ENCODE data around the gene USP36.
"Not testable (repeated sequence)": the region's sequence is repeated elsewhere in the genome, so short reads cannot be mapped to it uniquely, and the experiment has no call there.

Gene USP36

GRCh38 chr17:78767806-78768205, 72.8 kb downstream of the USP36 start:
- DNase-seq (ENCODE audit: low read depth in 2 of 2): no peak

DNA sequence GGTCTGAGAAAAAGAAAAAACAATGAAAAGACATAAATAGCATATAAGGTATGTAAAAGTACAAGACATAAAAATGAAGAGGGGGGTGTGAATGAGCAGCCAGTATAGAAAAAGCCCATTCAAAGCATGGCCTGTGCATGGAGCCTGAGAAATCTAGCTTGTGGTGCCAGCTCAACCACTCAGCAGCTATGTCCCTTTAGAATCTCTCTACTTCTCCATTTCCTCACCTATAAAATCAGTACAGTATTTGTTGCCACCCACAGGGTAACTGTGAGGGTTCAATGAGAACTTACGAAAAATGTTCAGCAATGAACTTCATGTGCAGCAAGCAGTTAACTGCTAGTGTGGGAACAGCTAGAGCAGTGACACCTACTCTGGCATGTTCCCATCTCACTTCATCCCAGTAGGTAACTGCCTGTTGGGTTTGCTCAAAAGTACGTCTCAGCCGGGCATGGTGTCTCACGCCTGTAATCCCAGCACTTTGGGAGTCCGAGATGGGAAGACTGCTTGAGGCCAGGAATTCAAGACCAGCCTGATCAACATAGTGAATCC, 73.8 kb downstream of the USP36 start:
- no peak for DNase-seq (ENCODE audit: low read depth in 2 of 2)

GRCh38 chr17:78766225-78766624, 74.4 kb downstream of the USP36 start:
- DNase-seq (ENCODE audit: low read depth in 2 of 2): no peak

DNA sequence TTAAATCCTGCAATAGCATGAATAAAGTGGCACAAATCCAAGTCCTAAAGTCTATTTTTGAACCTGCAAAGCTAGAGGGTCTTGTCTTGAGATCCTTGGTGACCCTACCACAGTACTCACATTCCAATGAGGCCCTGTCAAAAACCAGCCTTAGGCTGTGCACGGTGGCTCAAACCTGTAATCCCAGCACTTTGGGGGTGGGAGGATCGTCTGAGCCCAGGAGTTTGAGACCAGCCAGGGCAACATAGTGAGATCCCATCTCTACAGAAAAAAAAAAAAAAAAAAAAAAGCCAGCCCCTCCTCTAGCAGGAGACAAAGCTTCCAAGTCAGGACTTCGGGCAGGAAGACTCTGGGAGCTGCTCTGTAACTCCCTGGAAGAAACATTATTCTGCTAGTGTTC, 74.8 kb downstream of the USP36 start:
- DNase-seq (ENCODE audit: low read depth in 2 of 2): no peak

DNA sequence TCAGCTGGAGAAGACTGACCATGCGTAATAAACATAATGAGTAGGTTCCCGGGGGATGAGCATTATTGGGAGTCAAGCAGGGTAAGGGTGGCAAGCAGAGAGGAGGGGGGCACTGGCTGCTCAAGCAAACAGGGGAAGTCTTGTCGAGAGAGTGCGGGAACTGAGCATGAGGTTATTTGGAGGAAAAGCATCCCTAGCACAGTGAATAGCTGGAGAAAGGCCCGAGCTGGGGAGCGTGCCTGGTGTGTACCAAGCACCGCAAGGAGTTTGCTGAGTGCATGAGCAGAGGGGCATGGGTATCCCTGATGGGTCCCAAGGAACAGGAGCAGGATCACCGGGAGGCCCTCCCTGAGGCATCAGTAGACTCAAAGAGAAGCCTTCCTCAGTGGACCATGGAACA, 75.7 kb downstream of the USP36 start:
- no peak for DNase-seq (ENCODE audit: low read depth in 2 of 2)

- no peak for DNase-seq (ENCODE audit: low read depth in 2 of 2)
Measured at GRCh38 chr17:78763561-78763960, 77.1 kb downstream of the USP36 start.

GRCh38 chr17:78761789-78762406, 78.7 kb downstream of the USP36 start:
- DNase-seq (ENCODE audit: low read depth in 2 of 2): no peak

DNA sequence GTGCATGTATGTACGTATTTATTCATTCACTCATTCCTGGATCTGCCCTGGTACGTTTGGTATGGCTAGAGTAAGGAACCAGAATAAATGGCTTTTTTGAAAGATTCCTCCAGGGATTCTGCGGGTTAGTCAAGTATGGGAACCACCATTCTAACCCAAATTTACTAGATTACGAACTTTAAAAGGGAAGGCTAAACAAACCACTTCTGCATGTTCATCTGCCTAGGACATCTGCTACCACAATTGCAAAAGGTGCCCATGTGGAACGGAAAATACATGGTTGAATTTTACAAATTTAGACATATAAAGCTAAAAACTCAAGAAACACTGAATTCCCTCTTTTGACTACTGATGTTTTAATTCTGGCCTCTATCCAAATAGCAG, 80.7 kb downstream of the USP36 start:
- no peak for DNase-seq (ENCODE audit: low read depth in 2 of 2)

DNA sequence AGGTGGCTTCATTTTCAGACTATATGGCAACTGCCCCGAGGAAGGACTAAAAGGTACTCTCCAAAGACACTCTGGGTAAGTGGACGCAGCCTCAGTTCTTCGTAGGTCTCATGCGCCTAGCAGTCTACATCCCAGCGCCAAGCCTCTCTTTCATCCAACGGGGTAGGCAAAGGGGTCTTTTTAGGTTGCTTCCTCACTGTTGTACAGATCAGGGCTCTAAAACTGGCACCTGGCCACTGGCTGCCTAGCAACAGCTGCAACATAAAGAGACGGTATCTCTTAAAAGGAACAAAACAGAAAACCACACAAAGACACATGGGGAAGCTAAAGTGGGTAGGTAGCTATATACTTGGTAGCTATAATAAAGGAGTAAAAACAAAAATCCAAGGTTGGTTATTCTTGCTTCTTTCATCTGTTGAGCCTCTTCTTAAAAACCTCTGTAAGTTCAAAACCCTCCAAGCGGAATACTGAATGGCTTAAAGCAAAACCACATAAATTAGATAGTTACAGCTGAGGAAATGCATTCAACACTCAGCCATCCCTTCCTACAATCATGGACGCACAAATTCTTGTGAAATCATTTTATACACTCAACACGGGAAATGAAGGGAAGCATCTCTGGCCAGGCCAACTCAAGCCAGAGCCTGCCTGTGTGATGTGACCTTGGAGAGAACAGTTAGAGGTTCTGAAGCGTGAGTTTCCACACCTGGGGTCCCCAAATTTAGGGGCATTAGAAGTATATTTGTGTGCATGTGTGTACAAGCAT, 81.2 kb downstream of the USP36 start:
- DNase-seq (ENCODE audit: low read depth in 2 of 2): no peak

- no peak for DNase-seq (ENCODE audit: low read depth in 2 of 2)
Measured at GRCh38 chr17:78753316-78754250, 87.0 kb downstream of the USP36 start.

DNA sequence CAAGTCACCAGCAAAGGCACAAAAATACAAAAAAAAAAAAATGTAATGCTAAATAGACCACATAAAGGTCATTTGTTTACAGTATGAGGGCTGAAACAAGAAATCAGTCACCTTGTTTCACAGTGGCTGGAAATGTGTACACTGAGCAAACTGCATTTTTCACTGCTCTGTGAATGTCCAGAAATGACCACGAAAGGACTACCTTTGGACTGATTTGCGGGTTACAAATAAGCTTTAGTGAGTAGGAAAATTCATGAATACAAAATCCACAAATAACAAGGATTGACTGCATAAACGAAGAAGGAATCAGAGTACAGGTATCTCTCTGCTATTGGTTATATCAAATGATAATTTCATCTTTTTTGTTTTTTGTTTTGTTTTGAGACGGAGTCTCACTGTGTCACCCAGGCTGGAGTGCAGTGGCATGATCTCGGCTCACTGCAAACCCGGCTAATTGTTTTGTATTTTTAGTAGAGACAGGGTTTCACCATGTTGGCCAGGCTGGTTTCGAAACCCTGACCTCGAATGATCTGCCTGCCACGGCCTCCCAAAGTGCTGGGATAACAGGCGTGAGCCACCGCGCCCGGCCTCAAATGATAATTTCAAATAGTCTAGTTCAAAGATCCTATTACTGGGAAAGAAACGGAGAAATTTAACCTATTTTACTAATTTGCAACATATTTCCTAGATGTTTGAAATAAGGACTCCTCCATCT, 89.0 kb downstream of the USP36 start:
- DNase-seq (ENCODE audit: low read depth in 2 of 2): no peak

DNA sequence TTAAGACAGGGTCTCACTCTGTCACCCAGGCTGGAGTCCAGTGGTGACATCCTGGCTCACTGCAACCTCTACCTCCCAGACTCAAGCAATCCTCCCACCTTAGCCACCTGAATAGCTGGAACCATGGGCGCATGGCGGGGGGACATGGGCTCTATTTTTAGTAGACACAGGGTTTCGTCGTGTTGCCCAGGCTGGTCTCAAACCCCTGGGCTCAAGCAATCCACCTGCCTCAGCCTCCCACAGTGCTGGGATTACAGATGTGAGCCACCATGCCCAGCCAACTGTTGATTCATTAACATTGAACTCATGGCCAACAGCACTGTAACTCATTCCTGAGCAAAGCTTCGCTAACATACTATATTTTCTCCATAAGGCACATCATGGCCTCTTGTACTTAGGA, 89.6 kb downstream of the USP36 start:
- DNase-seq (ENCODE audit: low read depth in 2 of 2): not testable (repeated sequence)

- peak in 1 of 2 experiments; percentile 53 for DNase-seq (ENCODE audit: low read depth in 2 of 2)
Measured at GRCh38 chr17:78748730-78749317, 91.8 kb downstream of the USP36 start.

DNA sequence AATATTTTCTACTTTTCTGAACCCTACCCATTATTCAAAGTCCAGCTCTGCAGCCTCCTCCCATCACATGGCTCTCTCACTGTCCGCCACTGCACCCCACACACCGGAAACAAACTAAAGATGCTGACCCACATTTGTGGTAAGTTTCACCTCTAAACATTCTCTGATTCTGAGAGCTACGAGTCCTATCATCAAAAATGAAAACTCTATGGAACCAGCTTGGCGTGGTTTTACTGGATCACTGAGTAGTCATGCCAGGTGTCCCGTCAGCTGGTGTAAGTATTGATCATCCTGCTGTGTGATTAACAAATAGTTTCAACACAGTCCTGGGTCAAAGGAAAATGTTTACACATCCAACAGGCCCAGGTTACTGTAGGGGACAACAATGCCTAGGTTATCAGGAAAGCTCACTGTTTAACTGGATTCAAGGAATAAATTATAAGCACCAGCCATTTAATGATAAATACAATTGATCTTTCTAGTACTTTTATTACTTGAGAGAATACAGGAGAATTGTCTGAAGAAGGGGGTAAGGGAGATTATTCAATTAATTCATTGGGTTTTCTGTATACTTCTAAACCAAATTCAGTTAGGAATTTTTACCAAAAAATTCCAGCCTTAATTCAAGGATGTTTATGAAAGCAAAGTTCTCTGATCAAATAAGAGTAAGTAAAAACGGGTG, 92.4 kb downstream of the USP36 start:
- peak in 1 of 2 experiments; percentile 37 for DNase-seq (ENCODE audit: low read depth in 2 of 2)

- DNase-seq (ENCODE audit: low read depth in 2 of 2): no peak
Measured at GRCh38 chr17:78747488-78747887, 93.1 kb downstream of the USP36 start.

DNA sequence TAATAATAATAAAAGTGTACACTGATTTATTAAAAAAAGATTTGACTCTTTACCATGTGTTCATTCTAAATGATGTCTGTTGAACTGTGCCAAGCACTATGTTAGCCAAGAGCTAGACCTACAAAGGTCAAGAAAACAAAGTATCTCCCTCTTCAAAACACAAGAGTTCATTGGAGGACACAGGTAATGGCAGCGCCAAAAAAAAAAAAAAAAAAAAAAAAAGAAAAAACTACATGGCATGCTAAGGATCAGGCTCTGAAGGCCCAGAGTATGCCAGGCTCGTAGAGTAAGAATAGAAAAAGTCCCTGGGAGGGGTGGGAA, 93.7 kb downstream of the USP36 start:
- no peak for DNase-seq (ENCODE audit: low read depth in 2 of 2)

DNA sequence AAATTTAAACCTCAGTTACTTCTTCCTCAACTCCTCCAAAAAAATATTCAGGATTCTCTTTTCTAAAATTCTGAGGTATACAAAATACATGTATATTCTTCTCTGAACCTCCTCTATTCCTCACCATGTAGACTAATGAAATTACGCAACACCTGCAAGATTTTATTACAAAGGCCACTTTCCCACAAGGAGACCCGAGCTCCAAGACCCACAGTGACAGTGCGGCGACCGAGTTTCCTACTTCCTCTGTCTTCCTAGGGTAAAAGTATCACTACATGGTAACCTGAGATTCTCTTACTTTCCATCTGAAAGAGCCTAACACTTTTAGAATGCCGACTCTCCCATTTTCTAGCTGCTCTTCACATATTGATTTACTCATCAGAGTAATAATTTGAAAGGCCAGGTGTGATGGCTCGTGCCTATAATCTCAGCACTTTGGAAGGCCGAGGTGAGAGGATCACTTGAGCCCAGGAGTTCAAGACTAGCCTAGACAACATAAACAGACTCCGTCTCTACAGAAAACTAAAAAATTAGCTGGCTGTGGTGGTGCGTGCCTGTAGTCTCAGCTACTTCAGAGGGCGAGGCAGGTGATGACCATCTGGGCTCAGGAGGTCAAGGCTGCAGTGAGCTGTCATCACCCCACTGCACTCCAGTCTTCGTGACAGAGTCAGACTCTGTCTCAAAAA, 94.2 kb downstream of the USP36 start:
- no peak for DNase-seq (ENCODE audit: low read depth in 2 of 2)
